Smooth muscle cell of the umbilical artery (primary cell): Measurements from ENCODE around the gene MACROD1. TPM values are rescaled to one million over a fixed set of nuclear protein-coding genes. Genes with fewer than 3 reads are reported as not detected.

Experiments used
- total RNA-seq: library from RNA; depleted of rRNA; stranded (reverse); fragments of >200 nt; gene quantifications from 2 replicates; pipeline ENCODE4 v1.2.3, GENCODE V29; 2014

Gene MACROD1, protein sequence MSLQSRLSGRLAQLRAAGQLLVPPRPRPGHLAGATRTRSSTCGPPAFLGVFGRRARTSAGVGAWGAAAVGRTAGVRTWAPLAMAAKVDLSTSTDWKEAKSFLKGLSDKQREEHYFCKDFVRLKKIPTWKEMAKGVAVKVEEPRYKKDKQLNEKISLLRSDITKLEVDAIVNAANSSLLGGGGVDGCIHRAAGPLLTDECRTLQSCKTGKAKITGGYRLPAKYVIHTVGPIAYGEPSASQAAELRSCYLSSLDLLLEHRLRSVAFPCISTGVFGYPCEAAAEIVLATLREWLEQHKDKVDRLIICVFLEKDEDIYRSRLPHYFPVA
- total RNA-seq, result 9.8 and 15.1 TPM in 2 replicates

DNA sequence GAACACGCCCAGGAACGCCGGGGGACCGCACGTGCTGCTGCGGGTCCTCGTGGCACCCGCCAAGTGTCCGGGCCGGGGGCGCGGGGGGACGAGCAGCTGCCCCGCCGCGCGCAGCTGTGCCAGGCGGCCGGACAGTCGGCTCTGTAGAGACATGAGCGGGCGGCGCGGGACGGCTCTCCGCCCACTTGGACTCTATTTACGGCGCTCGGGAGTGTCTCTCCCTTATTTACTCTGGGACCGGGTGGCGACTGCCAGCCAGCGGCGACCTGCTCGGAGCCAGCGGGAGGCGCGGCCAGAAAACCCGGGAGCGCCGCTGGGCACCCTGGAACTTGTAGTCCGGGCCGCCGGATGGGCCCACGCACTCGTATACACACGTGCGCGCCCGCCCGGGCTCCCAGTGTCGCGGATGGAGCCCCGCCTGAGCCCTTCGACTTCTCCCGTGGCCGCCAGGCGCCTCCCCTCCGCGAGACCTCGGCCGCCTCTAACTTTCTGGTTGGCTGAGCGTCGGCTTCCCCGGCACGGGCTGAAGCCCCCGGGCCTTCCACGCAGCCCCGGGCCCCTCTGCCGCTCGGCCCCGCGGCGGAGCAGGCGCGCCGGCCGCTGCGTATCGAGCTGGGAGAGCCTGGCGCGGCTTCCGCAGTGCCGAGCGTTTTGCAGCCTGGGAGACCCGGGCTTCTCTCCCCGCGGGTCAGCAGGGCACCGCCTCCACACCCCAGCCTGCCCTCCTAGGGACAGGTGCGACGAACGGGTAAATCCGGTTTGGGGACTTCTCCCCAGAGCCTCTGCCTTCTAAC is at the start of gene MACROD1:
Gene MACROD1, minus strand, starts transcription at position 272 of the 794 bp plus-strand sequence. Its CDS starts 119 bp downstream, at position 153.

DNA sequence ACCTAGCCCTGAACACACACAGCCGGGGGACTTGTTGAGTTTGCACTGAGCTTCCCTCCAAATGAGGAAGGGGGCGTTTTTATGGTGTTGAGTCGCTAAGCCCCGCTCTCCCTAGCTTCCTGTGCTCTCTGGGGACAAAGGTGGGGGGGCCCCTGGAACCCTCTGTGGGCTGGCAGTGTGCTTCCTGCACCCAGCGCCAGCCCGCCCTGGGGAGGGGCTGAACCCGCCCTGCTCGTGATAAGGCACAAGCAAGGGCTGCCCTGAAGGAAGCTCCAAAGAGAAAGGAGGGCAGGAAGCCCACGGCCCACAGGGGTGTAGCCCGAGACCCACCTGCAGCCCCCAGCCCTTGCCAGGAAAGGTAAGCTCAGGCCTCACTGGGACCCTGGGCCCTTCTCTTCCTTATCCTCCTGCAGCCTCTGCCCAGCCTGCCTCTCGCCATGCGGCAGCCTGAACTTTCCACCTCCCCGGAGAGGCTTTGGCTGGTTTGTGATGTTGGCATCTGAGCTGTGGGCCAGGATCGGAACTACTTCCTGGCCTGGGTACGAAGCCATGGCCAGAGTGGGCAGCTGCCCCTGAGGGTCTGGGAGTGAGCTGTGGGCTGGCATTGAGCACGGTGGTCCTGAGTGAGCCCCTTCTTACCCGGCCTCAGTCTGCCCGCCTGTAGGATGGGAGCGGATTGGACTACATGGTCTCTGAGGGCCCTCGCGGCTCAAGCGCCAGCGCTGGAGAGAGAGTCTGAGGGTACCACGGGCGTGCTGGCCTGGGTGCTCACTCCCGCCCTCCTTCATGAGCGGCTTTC is 40.7 kb upstream of the MACROD1 start, which contains the start of gene FERMT3:
Gene FERMT3, plus strand, starts transcription at position 265 of the 799 bp plus-strand sequence. CDS start 644 bp downstream, outside the sequence.

GRCh38 chr11:64185693-64186491 is 20.0 kb upstream of the MACROD1 start, which contains the start of gene STIP1:
TSS of gene STIP1 (plus strand) at chr11:64186171. CDS start at chr11:64186262, 91 bp downstream.

DNA sequence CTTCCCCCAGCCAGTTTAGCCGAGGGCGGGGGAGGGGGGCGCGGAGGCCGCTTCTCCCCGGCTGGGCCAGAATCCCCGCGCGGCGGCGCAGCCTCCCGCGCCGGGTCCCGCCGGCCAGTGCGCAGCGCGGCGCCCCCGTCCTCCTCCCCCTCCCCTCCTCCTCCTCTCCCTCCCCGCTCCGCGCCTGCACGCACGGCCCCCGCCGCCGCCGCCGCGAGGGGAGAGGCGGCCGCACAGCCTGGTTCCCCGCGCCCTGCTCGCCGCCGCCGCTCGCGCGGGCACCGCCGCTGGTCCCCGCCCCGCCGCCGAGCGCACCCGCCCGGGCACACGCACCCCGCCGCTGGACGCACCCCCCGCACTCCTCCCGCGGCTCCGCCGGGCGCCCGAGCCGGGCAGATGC is 130.3 kb downstream of the MACROD1 start, which contains the start of gene FLRT1:
Gene FLRT1, plus strand, starts transcription at position 356 of the 400 bp plus-strand sequence. CDS start 80,337 bp downstream, outside the sequence.

DNA sequence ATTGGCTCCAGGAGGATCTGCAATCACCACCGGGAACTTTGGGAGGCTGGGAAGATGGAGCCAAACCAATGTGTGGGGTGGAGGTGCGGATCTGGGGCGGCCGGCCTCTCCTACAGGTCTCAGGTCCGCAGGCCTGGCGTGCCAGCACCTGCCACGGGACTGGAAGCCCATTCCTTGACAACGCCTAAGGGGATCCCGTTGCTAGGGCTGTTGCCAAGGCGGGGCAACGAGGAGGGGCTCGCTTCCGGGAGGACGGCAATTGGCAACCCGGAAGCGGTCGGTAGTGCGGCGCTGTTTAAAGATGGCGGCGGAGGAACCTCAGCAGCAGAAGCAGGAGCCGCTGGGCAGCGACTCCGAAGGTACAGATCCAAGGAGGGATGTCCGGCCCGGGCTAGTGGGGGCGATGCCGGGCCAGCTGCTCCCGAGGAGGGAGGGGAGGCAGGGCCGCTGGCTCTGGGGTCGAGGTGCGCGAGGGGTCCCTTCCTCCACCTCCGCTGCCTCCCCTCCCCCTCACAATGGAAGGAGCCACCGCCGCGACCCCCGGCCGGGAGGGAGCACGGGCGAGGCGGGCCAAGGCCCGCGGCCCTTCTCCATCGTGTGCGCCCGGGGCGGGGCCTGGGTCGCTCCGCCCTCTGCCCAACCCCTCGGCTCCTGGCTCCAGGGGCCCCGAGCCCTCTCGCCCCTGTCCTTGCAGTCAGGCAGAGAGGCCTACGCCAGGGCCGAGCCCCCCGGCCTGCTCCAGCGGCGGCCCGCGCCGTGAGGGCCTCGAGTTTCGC is 179.6 kb downstream of the MACROD1 start, which contains the start of gene OTUB1:
Gene OTUB1, plus strand, starts transcription at position 283 of the 776 bp plus-strand sequence. Its CDS starts 19 bp downstream, at position 302.

GRCh38 chr11:63974259-63975143 is 191.4 kb downstream of the MACROD1 start, which contains the start of gene COX8A:
TSS of gene COX8A (plus strand) at chr11:63974620. CDS start at chr11:63974681, 61 bp downstream.

Other genes with a start within 250 kb of the MACROD1 start
- 2.7 and 4.0 TPM in 2 replicates for gene RCOR2, start 248.9 kb downstream of the MACROD1 start, total RNA-seq
- 11.9 and 13.9 TPM in 2 replicates for gene NAA40, start 227.1 kb downstream of the MACROD1 start, total RNA-seq
- 255 and 284 TPM in 2 replicates for gene COX8A, start 191.5 kb downstream of the MACROD1 start, total RNA-seq
- gene OTUB1, start 179.7 kb downstream of the MACROD1 start, total RNA-seq, result 42.8 and 45.6 TPM in 2 replicates
- gene FLRT1, start 130.2 kb downstream of the MACROD1 start, total RNA-seq, result 0.09 and 0.59 TPM in 2 replicates
- gene STIP1, start 20.1 kb upstream of the MACROD1 start, total RNA-seq, result 90.0 and 203 TPM in 2 replicates
- gene FERMT3, start 40.6 kb upstream of the MACROD1 start, total RNA-seq, result 0.30 and 1.7 TPM in 2 replicates
- gene TRPT1, start 60.1 kb upstream of the MACROD1 start, total RNA-seq, result 27.6 and 29.4 TPM in 2 replicates
- gene NUDT22, start 60.2 kb upstream of the MACROD1 start, total RNA-seq, result 45.1 and 49.0 TPM in 2 replicates
- gene DNAJC4, start 64.4 kb upstream of the MACROD1 start, total RNA-seq, result 10.8 and 13.7 TPM in 2 replicates
- 28.2 and 32.9 TPM in 2 replicates for gene VEGFB, start 68.5 kb upstream of the MACROD1 start, total RNA-seq
- 53.1 and 63.8 TPM in 2 replicates for gene FKBP2, start 75.0 kb upstream of the MACROD1 start, total RNA-seq
- gene PPP1R14B, start 80.8 kb upstream of the MACROD1 start, total RNA-seq, result 175 and 215 TPM in 2 replicates
- gene PLCB3, start 85.4 kb upstream of the MACROD1 start, total RNA-seq, result 29.4 and 53.7 TPM in 2 replicates
- 31.4 and 48.1 TPM in 2 replicates for gene BAD, start 118.6 kb upstream of the MACROD1 start, total RNA-seq
- gene GPR137, start 119.7 kb upstream of the MACROD1 start, total RNA-seq, result 9.2 and 11.9 TPM in 2 replicates
- gene KCNK4, start 125.2 kb upstream of the MACROD1 start, total RNA-seq, result not detected in 2 replicates
- 0.28 TPM in 1 of 2 replicates, not detected in the other for gene CATSPERZ, start 134.2 kb upstream of the MACROD1 start, total RNA-seq
- 24.1 and 28.5 TPM in 2 replicates for gene ESRRA, start 139.4 kb upstream of the MACROD1 start, total RNA-seq
- gene TRMT112, start 151.4 kb upstream of the MACROD1 start, total RNA-seq, result 157 and 327 TPM in 2 replicates
- 173 and 330 TPM in 2 replicates for gene PRDX5, start 152.0 kb upstream of the MACROD1 start, total RNA-seq
- gene CCDC88B, start 174.1 kb upstream of the MACROD1 start, total RNA-seq, result 1.3 and 1.5 TPM in 2 replicates
- gene RPS6KA4, start 193.0 kb upstream of the MACROD1 start, total RNA-seq, result 24.1 and 45.3 TPM in 2 replicates